NOMO-1 treated with dmso at 0.1 percent for 144 hours (cell line): ENCODE measurements around the gene NXPH4.

Experiments
- DNase-seq: peaks from one replicate; lab custom pipeline; 2025; ENCODE audit not compliant: unreplicated experiment; lab: John Stamatoyannopoulos, UW

NXPH4 gene

DNA sequence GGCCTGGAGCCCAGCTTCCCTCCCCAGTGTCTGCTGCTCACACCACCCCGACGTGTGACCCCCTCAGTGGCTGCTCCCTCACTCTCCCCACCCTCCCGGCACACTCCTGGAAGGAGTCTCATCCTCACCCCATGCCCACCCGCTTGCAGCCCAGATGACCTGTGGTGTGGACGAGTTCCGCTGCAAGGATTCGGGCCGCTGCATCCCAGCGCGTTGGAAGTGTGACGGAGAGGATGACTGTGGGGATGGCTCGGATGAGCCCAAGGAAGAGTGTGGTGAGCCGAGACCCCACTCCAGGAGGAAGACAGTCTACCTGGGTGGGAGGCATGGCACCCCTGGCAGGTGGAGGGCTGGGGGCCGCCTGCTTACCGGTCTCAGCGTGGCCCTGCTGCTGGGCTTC is 15.0 kb upstream of the NXPH4 start:
- no peak for DNase-seq

DNA sequence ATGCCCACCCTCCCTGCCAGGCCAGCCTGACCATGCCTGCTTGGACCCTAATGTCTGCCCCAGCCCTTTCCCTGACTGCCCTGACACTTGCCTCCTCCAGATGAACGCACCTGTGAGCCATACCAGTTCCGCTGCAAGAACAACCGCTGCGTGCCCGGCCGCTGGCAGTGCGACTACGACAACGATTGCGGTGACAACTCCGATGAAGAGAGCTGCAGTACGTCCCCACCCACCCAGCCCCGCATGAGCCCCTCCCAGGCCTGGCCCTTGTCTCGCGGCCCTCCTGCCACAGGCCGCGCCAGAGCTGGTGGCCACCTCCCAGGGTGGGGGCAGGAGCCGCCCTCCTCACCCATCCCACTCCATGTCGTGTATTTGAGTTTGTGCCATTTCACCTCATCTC is 14.3 kb upstream of the NXPH4 start:
- no peak for DNase-seq

DNA sequence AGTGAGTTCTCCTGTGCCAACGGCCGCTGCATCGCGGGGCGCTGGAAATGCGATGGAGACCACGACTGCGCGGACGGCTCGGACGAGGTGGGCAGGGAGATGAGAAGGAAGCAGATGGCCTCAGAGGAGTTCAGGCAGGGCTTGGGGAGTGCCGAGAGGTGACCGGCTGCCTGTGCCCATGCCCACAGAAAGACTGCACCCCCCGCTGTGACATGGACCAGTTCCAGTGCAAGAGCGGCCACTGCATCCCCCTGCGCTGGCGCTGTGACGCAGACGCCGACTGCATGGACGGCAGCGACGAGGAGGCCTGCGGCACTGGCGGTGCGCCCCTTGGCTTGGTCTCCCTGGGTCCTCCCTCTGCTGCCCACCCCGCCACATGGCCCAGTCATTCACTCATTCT is 13.4 kb upstream of the NXPH4 start:
- no peak for DNase-seq

DNA sequence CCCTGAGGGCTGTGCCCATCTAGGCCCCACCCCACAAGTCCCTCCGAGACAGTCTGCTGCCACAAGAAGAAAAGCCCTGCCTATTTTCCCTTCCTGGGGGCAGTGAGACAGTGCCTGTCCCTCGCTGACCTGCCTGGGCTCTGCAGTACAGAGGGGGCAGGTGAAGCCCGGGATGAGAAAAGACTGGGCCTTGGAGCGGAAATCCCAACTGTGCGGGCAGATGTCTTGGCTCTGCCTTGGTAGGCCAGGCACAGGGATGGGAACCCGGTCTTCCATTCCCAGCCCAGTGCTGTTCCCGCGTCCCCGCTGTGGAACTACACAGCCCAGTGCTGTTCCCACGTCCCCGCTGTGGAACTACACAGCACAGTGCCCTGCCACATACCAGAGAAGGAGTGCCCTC is 12.8 kb upstream of the NXPH4 start:
- DNase-seq, result no peak

DNA sequence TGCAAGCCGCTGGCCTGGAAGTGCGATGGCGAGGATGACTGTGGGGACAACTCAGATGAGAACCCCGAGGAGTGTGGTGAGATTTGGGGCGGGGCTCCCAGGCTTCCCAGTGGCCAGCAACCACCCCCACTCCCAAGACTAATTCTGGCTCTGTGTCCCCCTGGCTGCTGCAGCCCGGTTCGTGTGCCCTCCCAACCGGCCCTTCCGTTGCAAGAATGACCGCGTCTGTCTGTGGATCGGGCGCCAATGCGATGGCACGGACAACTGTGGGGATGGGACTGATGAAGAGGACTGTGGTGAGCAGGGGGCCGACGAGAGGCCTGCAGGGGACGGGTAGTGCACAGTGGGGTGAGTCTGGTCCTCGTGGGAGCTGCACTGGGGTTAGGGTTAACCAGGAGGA is 12.1 kb upstream of the NXPH4 start:
- no peak for DNase-seq

DNA sequence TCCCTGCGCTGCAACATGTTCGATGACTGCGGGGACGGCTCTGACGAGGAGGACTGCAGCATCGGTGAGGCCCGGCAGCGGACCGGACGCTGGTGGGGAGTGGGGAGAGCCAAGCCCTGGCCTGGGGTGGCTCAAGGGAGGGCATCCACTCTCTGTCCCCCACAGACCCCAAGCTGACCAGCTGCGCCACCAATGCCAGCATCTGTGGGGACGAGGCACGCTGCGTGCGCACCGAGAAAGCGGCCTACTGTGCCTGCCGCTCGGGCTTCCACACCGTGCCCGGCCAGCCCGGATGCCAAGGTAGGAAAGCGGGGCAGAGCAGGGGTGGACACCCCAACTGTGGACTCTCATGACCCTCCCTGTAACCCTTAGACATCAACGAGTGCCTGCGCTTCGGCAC is 11.4 kb upstream of the NXPH4 start:
- no peak for DNase-seq

DNA sequence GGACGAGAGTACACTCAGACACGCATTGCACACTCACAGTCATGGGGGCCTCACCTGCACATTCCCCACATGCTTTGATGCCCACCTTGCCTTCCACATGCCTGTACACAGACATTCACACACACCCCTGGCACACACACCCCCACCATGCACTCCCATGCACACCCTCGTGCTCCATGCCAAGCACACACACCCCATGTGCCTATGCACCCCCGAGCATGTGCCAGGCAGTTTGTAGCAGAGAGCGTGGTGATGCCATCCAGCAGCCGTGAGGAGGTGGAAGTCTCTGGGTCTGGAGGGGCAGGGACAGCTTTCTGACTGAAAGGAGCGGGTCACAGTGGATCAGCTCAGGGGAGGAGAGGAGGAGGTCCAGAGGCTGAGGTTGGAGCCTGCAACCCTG is 10.7 kb upstream of the NXPH4 start:
- DNase-seq, result no peak

DNA sequence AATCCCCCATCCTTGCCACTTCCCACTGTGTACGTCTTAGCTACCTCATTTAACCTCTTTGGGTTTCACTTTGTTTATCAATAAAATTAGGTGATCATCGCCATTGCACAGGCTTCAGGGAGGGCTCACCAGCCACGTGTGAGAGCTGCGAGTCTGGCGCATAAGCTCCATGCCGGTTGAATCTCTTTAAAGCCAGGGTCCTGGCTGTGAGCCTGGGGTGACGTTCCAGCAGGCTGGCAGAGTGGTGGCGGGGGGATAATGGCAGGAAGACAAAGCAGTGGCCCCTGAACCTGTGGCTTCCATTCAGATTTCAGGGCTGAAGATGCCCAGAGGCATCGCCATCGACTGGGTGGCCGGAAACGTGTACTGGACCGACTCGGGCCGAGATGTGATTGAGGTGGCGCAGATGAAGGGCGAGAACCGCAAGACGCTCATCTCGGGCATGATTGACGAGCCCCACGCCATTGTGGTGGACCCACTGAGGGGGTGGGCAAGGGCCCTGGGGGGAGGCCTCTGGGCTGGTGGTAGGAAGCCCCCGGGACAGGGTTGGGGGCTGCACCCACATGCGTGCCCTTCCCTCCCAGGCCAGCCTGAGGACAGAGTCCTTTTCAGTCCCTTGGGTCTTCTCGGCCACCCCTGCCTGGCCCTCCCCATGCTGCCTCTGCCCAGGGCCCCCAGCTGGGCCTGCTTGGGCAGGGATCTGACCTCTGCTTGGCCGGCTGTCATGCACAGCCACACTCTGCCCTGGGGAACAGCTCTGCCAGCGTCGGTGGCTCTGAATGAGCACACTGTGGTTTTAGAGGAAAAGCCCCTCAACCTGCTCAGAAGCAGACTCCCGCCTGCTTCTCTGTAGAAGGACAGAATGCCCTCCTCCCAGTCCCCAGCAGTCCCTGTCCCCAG is 8.6 kb upstream of the NXPH4 start:
- DNase-seq, result no peak

DNA sequence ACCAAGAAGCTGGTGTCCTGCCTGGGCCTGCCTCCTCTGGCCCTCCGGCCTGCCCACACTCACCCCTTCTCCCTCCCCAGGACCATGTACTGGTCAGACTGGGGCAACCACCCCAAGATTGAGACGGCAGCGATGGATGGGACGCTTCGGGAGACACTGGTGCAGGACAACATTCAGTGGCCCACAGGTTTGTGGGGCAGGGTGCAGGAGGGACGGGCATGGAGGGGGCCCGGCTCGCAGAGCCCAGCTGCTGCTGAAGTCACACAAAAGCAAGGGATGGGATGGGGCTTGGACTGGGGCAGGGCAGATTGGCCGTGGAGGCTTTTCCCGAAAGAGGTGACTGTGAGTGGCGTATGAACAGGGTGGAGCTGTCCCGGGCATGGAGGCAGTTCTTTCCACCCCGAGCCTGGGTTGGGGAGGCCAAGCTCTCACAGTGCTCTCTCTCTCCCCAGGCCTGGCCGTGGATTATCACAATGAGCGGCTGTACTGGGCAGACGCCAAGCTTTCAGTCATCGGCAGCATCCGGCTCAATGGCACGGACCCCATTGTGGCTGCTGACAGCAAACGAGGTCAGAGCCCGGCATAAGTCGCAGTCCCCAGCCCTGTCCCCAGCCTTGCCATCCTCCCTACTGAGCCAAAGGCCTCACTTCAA is 7.8 kb upstream of the NXPH4 start:
- DNase-seq, result no peak

DNA sequence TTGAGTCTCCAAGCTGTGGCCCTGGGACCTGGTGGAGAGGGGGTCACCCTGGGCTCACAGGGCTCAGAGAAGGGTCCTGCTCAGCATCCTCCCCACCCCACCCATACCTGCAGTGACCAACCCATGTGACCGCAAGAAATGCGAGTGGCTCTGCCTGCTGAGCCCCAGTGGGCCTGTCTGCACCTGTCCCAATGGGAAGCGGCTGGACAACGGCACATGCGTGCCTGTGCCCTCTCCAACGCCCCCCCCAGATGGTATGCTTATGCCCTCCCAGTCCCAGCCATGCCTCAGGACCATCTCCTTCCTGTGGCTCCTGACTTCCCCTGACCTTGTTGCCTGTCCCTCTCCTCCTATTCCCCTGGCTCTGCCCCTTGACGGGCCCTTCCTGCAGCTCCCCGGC is 6.7 kb upstream of the NXPH4 start:
- no peak for DNase-seq

DNA sequence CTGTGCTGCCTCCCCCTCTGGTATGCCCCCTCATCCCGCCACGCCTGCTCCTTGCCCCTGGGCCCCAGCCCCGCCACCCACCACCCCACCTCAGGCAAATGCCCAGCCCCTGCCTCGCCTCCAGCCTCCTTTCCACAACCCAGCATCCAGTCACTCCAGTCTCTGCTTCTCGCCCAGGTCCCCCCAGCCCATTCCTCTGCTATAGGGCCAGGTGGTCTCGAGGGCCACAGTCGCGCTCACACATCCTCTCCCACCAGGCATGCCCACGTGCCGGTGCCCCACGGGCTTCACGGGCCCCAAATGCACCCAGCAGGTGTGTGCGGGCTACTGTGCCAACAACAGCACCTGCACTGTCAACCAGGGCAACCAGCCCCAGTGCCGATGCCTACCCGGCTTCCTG is 6.1 kb upstream of the NXPH4 start:
- DNase-seq, result no peak

DNA sequence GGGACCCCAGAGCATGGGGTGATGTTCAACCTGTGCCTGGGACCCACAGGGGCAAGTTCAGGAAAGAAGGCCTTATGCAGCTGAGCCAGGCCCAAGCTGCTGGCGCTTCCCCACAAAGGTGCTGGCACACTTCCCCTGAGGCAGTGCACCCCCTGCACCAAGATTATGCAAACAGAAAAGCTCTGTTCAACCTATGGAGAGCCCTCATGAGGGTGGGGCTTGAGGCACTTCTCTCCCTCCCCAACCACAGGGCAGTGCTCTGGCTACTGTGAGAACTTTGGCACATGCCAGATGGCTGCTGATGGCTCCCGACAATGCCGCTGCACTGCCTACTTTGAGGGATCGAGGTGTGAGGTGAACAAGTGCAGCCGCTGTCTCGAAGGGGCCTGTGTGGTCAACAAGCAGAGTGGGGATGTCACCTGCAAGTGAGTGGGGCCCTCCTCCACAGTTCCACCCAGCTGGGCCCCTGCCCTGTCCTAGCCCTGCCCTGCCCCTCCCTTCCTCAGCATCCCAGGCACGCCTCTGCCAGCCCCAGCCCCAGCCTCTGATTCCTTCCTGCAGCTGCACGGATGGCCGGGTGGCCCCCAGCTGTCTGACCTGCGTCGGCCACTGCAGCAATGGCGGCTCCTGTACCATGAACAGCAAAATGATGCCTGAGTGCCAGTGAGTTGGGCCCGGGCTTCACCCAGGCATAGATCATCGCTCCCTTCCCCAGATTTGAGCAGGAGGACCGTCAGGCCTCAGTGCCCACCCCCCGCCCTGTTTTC is 5.5 kb upstream of the NXPH4 start:
- peak; percentile 50 for DNase-seq

DNA sequence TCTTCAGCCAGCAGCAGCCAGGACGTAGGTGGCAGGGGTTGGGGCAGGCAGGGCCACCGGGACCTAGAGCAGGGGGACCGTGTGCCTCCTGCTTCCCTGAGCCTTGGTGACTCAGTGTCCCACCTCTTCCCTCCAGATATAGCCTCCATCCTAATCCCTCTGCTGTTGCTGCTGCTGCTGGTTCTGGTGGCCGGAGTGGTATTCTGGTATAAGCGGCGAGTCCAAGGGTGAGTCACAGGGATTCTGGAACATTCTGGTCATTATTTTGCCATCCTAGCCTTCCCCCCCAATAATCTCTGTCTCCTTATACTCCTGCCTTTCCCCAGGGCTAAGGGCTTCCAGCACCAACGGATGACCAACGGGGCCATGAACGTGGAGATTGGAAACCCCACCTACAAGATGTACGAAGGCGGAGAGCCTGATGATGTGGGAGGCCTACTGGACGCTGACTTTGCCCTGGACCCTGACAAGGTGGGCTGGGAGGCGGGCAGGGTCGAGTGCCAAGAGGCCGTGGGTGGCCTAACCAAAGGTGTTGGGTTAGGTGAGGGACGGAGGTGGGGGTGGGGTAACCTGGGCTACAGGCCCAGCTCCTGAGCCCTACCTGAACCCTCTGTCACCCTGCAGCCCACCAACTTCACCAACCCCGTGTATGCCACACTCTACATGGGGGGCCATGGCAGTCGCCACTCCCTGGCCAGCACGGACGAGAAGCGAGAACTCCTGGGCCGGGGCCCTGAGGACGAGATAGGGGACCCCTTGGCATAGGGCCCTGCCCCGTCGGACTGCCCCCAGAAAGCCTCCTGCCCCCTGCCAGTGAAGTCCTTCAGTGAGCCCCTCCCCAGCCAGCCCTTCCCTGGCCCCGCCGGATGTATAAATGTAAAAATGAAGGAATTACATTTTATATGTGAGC is 4.5 kb upstream of the NXPH4 start:
- no peak for DNase-seq

DNA sequence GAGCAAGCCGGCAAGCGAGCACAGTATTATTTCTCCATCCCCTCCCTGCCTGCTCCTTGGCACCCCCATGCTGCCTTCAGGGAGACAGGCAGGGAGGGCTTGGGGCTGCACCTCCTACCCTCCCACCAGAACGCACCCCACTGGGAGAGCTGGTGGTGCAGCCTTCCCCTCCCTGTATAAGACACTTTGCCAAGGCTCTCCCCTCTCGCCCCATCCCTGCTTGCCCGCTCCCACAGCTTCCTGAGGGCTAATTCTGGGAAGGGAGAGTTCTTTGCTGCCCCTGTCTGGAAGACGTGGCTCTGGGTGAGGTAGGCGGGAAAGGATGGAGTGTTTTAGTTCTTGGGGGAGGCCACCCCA is 3.9 kb upstream of the NXPH4 start:
- DNase-seq, result no peak

DNA sequence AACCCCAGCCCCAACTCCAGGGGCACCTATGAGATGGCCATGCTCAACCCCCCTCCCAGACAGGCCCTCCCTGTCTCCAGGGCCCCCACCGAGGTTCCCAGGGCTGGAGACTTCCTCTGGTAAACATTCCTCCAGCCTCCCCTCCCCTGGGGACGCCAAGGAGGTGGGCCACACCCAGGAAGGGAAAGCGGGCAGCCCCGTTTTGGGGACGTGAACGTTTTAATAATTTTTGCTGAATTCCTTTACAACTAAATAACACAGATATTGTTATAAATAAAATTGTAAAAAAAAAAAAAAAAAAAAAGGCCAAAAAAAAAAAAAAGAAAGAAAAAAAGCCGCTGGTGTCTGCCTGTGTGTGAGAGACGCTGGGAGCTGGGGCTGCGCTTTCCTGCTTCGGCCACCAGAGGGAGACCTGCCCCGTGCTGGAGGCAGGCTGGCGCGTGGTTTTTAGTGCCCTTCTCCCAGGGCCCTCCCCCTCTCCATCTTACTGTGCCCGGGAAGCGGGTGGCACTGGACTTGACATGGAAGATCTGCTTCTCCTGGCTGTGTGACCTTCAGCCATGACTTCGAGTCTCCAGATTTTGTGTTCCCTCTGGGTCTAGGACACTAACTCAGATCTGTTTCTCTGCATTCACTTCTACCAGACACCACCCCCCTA is 3.4 kb upstream of the NXPH4 start:
- DNase-seq, result peak; percentile 41

DNA sequence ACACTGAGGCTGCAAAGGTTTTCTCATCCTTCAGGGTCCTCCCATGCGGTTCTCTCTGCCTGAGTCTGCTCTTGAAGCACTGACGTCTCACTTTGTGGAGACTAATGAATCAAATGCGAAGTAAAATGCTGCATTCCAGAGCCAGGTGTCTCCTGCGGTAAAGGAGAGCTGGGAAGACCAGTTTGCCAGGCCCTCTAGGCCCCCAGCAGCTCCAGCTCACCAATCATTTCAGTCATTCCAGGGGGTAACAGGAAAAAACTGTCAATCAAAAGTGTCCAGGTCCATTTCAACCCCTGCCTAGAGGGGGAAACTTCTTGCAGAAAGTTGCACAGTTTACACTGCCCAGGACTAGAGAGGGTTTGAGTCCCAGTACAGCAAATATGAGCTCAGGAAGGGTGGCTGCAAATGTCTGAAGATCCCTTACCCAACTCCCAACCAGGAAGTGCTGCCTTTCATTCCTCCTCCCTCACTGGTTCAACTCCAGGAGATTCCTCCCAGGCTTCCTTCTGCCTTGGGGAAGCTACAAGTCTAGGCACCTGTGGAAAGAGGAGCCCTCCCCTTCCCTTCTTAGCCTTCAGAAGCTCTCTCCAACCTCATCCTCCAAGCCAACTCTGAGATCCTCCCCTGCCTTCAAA is 2.7 kb upstream of the NXPH4 start:
- DNase-seq, result no peak

DNA sequence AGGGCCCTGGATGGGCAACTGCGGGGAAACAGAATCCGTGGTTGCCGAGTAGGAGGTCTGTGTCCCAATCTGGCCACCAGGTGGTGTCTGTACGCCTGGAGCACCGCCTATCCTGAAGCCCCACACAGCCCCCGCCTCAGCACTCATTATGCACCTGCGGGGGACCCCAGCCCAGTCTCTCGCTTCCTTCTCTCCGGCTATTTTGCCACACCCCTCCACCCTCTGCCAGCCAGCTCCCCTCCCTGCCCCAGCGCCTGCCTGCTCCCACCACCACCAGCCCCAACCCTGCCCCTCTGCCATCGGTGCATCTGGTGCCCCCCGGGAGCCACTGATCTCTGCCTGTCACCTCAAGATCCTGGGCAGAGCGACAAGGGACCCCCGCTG is 2.2 kb upstream of the NXPH4 start:
- peak; percentile 50 for DNase-seq

DNA sequence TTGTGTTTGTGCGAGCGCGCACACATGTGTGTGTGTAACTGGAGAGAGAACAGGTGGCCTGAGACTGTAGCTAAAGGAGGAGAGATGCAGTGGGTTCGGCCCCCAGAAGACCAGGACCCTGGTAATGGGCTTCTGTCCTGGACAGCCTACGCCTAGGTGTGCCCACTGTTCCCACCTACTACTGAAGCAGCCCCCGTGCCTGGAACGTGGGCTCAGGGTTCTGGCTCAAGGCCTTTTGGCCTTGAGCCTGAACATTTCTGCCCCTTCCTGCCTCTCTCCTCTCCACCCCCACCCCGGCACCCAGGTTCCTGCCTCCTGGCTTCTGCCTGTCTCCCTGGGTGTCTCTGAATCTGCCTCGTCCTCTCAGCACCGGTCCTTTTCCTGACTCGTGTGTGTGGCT is 1.5 kb upstream of the NXPH4 start:
- DNase-seq, result no peak

DNA sequence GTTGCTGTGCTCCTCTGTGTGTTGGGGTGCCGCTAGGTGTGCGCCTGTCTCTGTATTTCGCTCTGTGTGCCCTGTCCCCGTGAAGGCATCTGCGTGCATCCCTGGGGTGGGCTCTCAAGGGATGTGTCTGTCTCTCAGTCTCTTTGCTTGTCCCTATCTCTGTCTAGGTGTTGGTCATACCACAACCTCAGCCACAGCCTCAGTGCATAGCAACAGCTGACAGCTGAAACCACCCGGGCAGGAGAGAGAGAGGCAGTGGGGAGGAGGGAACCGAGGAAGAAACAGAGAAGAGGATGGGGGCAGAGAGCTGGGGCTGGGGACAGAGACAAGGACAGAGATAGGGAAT is 953 bp upstream of the NXPH4 start:
- no peak for DNase-seq
